Loucy (cell line): ENCODE data around the gene LRRC56.

Experiments
- EZH2phosphoT487 ChIP-seq: fragments of 200-600 bp; IDR thresholded peaks from 2 replicates; pipeline ENCODE4 v1.6.1; 2018; ENCODE audit warnings: antibody characterized with exemption, mild to moderate bottlenecking, moderate library complexity, borderline replicate concordance
- TF ChIP-seq, protein P1 (sequence below): fragments of 200-600 bp; sonication (generic); conservative IDR thresholded peaks from 2 replicates; pipeline ENCODE4 v1.5.1; 2014; ENCODE audit warnings: mild to moderate bottlenecking, antibody characterized with exemption, low read length

GRCh38 chr11:490930-491260 lies 46.4 kb upstream of the LRRC56 start:
- TF ChIP-seq, protein P1, sequence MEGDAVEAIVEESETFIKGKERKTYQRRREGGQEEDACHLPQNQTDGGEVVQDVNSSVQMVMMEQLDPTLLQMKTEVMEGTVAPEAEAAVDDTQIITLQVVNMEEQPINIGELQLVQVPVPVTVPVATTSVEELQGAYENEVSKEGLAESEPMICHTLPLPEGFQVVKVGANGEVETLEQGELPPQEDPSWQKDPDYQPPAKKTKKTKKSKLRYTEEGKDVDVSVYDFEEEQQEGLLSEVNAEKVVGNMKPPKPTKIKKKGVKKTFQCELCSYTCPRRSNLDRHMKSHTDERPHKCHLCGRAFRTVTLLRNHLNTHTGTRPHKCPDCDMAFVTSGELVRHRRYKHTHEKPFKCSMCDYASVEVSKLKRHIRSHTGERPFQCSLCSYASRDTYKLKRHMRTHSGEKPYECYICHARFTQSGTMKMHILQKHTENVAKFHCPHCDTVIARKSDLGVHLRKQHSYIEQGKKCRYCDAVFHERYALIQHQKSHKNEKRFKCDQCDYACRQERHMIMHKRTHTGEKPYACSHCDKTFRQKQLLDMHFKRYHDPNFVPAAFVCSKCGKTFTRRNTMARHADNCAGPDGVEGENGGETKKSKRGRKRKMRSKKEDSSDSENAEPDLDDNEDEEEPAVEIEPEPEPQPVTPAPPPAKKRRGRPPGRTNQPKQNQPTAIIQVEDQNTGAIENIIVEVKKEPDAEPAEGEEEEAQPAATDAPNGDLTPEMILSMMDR, result no peak
- TF ChIP-seq EZH2phosphoT487, result no peak
